WERI-Rb-1 (cell line): Measurements from ENCODE around the gene GNG7.
"Not testable (repeated sequence)": the region's sequence is repeated elsewhere in the genome, so short reads cannot be mapped to it uniquely, and the experiment has no call there.

ENCODE experiments used
- DNase-seq: peaks from one replicate; pipeline ENCODE4 v3.0.0-alpha.2; 2020
- H3K27ac ChIP-seq: fragments of 250-450 bp; sonication (Bioruptor Pico); 2 replicates; pipeline ENCODE4 v1.5.1; 2020; ENCODE audit warnings: mild to moderate bottlenecking, moderate library complexity
- H3K27me3 ChIP-seq: fragments of 250-450 bp; sonication (Bioruptor Pico); 2 replicates; pipeline ENCODE4 v1.5.1; 2021; ENCODE audit warnings: mild to moderate bottlenecking, low read depth, moderate library complexity; ENCODE audit not compliant: insufficient read depth, severe bottlenecking
- H3K36me3 ChIP-seq: fragments of 250-450 bp; sonication (Bioruptor Pico); 2 replicates; pipeline ENCODE4 v1.5.1; 2020; ENCODE audit warnings: mild to moderate bottlenecking, moderate library complexity
- H3K4me3 ChIP-seq: 2 replicates; pipeline ENCODE4 v1.5.1; 2011; ENCODE audit warnings: low read depth, mild to moderate bottlenecking, control low read depth, low read length
- H3K9me3 ChIP-seq: fragments of 250-450 bp; sonication (Bioruptor Pico); 2 replicates; pipeline ENCODE4 v1.5.1; 2021; ENCODE audit warnings: mild to moderate bottlenecking, moderate library complexity; ENCODE audit not compliant: severe bottlenecking
- TF ChIP-seq, protein P1 (sequence below): IDR thresholded peaks from 2 replicates; pipeline ENCODE4 v1.5.1; 2011; ENCODE audit warnings: low read depth, mild to moderate bottlenecking, control low read depth, inconsistent platforms, low read length

Gene GNG7

GRCh38 chr19:2608602-2608922, 93.9 kb downstream of the GNG7 start:
- Histone ChIP-seq H3K27ac (no peak overlapping the region), H3K36me3 (no peaks in the 10 kb centered on the region), H3K9me3 (no peaks in the 10 kb centered on the region), H3K27me3 (no peaks in the 10 kb centered on the region), H3K4me3 (no peak overlapping the region)
- TF ChIP-seq, protein P1, sequence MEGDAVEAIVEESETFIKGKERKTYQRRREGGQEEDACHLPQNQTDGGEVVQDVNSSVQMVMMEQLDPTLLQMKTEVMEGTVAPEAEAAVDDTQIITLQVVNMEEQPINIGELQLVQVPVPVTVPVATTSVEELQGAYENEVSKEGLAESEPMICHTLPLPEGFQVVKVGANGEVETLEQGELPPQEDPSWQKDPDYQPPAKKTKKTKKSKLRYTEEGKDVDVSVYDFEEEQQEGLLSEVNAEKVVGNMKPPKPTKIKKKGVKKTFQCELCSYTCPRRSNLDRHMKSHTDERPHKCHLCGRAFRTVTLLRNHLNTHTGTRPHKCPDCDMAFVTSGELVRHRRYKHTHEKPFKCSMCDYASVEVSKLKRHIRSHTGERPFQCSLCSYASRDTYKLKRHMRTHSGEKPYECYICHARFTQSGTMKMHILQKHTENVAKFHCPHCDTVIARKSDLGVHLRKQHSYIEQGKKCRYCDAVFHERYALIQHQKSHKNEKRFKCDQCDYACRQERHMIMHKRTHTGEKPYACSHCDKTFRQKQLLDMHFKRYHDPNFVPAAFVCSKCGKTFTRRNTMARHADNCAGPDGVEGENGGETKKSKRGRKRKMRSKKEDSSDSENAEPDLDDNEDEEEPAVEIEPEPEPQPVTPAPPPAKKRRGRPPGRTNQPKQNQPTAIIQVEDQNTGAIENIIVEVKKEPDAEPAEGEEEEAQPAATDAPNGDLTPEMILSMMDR: no peak
- no peak for DNase-seq

DNA sequence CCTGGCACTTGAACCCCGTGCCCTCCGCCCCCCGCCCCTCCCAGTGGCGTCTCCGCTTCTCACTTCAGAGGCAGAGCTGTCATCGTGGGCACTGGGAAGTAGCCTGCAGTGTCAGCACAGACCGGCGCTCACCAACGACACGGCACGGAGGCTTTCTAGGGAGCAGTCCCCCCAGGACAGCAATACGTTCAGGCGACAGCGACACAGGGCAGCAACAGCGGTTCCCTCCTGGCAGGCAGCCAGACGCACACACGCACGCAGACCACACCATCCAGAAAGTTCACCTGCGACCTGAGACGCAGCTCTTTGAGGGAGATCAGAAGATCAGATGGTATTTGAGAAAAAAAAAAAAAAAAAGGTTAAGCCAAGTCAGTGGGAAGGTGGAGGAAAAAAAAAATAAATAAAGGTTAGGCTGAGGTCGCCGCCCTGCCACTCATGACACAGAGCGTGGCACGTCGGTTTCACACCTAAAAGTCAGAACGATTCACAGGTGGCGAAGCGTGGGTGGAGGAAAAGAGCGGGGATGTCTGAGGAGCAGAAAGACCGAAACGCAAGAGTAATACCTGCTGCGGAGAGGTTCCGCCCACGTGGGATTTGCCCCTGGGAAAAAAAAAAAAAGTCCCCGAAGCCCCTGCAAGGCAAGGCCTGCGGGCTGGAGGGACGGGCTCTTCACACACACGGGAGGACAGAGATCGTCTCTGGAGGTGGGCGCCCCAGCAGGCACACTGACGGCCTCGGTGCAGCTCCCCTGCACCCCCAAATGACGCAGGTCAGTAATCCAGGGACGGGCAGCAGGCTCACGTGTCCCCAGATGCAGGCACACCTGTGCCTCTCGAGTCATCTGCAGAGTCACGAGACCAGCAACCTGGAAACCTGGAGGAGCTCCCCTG, 94.5 kb downstream of the GNG7 start:
- H3K27ac ChIP-seq: no peak overlapping the region
- no peaks in the 10 kb centered on the region for H3K27me3 ChIP-seq
- DNase-seq: no peak
- no peaks in the 10 kb centered on the region for H3K36me3 ChIP-seq
- no peak overlapping the region for H3K4me3 ChIP-seq
- H3K9me3 ChIP-seq: no peaks in the 10 kb centered on the region
- TF ChIP-seq, protein P1: no peak

DNA sequence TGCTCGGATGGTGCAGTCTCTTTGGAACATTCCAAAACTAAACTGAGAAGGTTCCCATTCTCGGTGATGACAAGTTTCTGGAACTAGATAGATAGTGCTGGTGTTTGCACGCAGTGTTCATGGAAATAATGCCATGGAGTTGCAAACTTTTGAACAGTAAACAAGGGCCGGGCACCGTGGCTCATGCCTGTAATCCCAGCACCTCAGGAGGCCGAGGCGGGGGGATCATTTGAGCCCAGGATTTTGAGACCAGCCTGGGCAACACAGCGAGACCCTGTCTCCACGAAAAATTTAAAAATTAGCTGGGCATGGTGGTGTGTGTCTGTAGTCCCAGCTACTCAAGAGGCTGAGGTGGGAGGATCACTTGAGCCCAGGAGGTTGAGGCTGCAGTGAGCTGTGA, 95.7 kb downstream of the GNG7 start:
- not testable (repeated sequence) for H3K4me3 ChIP-seq, DNase-seq, H3K36me3 ChIP-seq, H3K9me3 ChIP-seq, H3K27me3 ChIP-seq, H3K27ac ChIP-seq

DNA sequence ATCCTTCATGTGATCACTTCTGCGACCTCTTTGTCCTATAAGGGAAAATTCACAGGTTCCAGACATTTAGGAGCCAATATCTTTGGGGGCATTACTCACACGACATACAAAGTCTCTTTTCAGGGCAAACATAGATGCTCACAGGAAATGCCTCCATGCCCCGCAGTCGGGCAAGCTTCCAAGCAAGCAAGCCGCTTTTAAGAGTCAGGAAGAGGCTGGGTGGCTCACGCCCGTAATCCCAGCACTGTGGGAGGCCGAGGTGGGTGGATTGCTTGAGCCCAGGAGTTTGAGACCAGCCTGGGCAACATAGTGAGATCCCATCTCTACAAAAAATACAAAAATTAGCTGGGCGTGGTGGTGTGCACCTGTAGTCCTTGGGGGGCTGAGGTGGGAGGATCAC, 96.6 kb downstream of the GNG7 start:
- H3K27ac ChIP-seq, H3K36me3 ChIP-seq, DNase-seq, H3K27me3 ChIP-seq, H3K9me3 ChIP-seq, H3K4me3 ChIP-seq: not testable (repeated sequence)

DNA sequence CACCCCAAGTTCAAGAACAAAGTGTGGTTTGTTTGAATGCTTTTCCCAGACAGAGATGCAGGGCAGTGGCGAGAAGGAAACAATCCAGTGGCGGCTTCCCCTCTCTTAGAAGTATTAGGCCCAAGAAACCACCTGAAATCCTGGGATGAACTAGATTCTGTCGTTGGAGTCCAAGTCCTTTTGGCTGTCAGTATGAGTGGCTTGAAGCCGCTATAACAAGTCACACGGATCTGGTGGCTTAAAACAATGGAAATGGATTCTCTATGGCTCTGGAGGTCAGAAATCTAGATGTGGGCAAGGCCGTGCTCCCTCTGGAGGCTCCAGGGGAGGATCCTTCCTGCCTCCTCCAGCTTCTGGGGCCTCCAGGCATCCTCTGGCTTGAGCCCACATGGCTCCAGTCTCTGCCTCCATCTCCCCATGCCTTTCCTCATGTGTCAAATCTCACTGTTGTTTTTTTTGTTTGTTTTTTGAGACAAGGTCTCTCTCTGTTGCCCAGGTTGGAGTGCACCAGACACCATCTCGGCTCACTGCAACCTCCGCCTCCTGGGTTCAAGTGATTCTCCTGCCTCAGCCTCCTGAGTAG, 97.7 kb downstream of the GNG7 start:
- no peaks in the 10 kb centered on the region for H3K36me3 ChIP-seq
- H3K9me3 ChIP-seq: no peaks in the 10 kb centered on the region
- H3K27ac ChIP-seq: no peak overlapping the region
- TF ChIP-seq, protein P1: no peak
- DNase-seq: no peak
- H3K27me3 ChIP-seq: no peaks in the 10 kb centered on the region
- no peak overlapping the region for H3K4me3 ChIP-seq

DNA sequence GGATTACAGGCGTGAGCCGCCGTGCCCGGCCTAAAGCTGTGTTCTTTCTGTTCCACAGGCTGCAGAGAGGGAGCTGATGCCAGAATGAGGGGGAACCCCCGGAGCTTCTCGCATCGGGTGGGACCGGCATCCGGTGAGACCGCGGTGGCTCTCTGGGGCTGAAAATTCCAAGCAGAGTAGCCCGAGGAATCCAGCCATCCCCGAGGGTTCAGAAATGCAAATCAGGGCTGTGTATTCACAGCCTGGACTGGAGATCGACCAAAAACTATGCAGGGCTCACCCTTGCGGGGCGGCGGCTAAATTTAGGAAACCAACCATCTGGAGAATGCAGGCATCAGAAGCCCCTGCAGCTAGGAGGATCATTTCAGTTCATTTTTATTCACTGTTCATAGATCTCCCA, 99.2 kb downstream of the GNG7 start:
- no peaks in the 10 kb centered on the region for H3K9me3 ChIP-seq
- H3K4me3 ChIP-seq: no peak overlapping the region
- DNase-seq: no peak
- no peaks in the 10 kb centered on the region for H3K36me3 ChIP-seq
- TF ChIP-seq, protein P1: no peak
- no peaks in the 10 kb centered on the region for H3K27me3 ChIP-seq
- H3K27ac ChIP-seq: no peak overlapping the region
